Mesenchymal stem cell (in vitro differentiated cells and primary cell): Measurements from ENCODE around the gene ACVR2A.

Experiments
- DNase-seq: peaks from one replicate; pipeline ENCODE4 v3.0.0-alpha.2; 2013
- H2AFZ ChIP-seq: one replicate; pipeline ENCODE4 v1.6.1; 2013; ENCODE audit warnings: low read depth, mild to moderate bottlenecking, control low read depth, inconsistent platforms, low read length, moderate library complexity
- H2AK5ac ChIP-seq: 2 replicates; pipeline ENCODE4 v1.6.1; 2013; ENCODE audit warnings: low read length, moderate library complexity, mild to moderate bottlenecking, inconsistent platforms; ENCODE audit not compliant: severe bottlenecking
- H2BK120ac ChIP-seq: one replicate; pipeline ENCODE4 v1.6.1; 2013; ENCODE audit warnings: low read depth, mild to moderate bottlenecking, inconsistent platforms, low read length, moderate library complexity
- H2BK12ac ChIP-seq, 2 experiments: one replicate each; pipeline ENCODE4 v1.6.1; 2013; ENCODE audit warnings: inconsistent platforms in 2 of 2, low read length in 2 of 2, mild to moderate bottlenecking in 2 of 2, moderate library complexity in 2 of 2, control low read depth in 1 of 2
- H2BK15ac ChIP-seq: one replicate; pipeline ENCODE4 v1.6.1; 2013; ENCODE audit warnings: mild to moderate bottlenecking, low read depth, inconsistent platforms; ENCODE audit not compliant: poor library complexity, severe bottlenecking
- H2BK5ac ChIP-seq: 2 replicates; pipeline ENCODE4 v1.6.1; 2013; ENCODE audit warnings: low read depth, mild to moderate bottlenecking, low read length, control low read depth, inconsistent platforms; ENCODE audit not compliant: poor library complexity, severe bottlenecking
- H3K14ac ChIP-seq, 2 experiments: one replicate each; pipeline ENCODE4 v1.6.1; 2013; ENCODE audit warnings: inconsistent platforms in 2 of 2, low read length in 2 of 2, control low read depth in 1 of 2, mild to moderate bottlenecking in 1 of 2, moderate library complexity in 1 of 2
- H3K18ac ChIP-seq, 2 experiments: one replicate each; pipeline ENCODE4 v1.6.1; 2013; ENCODE audit warnings: inconsistent platforms in 2 of 2, low read length in 2 of 2, control low read depth in 1 of 2, low read depth in 1 of 2, mild to moderate bottlenecking in 1 of 2
- H3K23ac ChIP-seq, 2 experiments: one replicate each; pipeline ENCODE4 v1.6.1; 2013; ENCODE audit warnings: inconsistent platforms in 2 of 2, low read length in 2 of 2, mild to moderate bottlenecking in 2 of 2, moderate library complexity in 2 of 2, control low read depth in 1 of 2
- H3K27ac ChIP-seq: 2 replicates; pipeline ENCODE4 v1.5.1; 2013; ENCODE audit warnings: mild to moderate bottlenecking, moderate library complexity, low read length, control low read depth, inconsistent platforms; ENCODE audit not compliant: poor library complexity, severe bottlenecking
- H3K27me3 ChIP-seq, 2 experiments: 2 replicates each; pipeline versions ENCODE4 v1.6.1 to v1.7.0; 2013; ENCODE audit warnings: low read length in 2 of 2, mild to moderate bottlenecking in 2 of 2, moderate library complexity in 2 of 2, control low read depth in 1 of 2, inconsistent platforms in 1 of 2; ENCODE audit not compliant: control insufficient read depth in 1 of 2, insufficient read depth in 1 of 2
- H3K36me3 ChIP-seq, 2 experiments: 2 replicates each; pipeline versions ENCODE4 v1.6.1 to v1.7.0; 2013; ENCODE audit warnings: low read length in 2 of 2, control low read depth in 1 of 2, inconsistent platforms in 1 of 2, low read depth in 1 of 2, mild to moderate bottlenecking in 1 of 2; ENCODE audit not compliant: insufficient read depth in 2 of 2, control insufficient read depth in 1 of 2
- H3K4ac ChIP-seq, 2 experiments: one replicate each; pipeline ENCODE4 v1.6.1; 2013; ENCODE audit warnings: inconsistent platforms in 2 of 2, low read length in 2 of 2, mild to moderate bottlenecking in 2 of 2, moderate library complexity in 2 of 2, control low read depth in 1 of 2, low read depth in 1 of 2
- H3K4me1 ChIP-seq: 2 replicates; pipeline ENCODE4 v1.6.1; 2013; ENCODE audit warnings: low read depth, low read length, control low read depth; ENCODE audit not compliant: control insufficient read depth, insufficient read depth
- H3K4me2 ChIP-seq: 2 replicates; pipeline ENCODE4 v1.6.1; 2013; ENCODE audit warnings: low read length, mild to moderate bottlenecking, inconsistent platforms; ENCODE audit not compliant: poor library complexity, severe bottlenecking
- H3K4me3 ChIP-seq, 2 experiments: 2 replicates each; pipeline versions ENCODE4 v1.5.1 to v1.7.0; 2013; ENCODE audit warnings: low read length in 2 of 2, mild to moderate bottlenecking in 2 of 2, control low read depth in 1 of 2, low read depth in 1 of 2; ENCODE audit not compliant: insufficient read depth in 1 of 2
- H3K79me1 ChIP-seq: replicated peaks from 2 replicates; pipeline ENCODE4 v1.6.1; 2013; ENCODE audit warnings: mild to moderate bottlenecking, control low read depth, low read length, inconsistent platforms; ENCODE audit not compliant: poor library complexity, severe bottlenecking
- H3K9ac ChIP-seq: 2 replicates; pipeline ENCODE4 v1.7.0; 2013; ENCODE audit warnings: mild to moderate bottlenecking, low read length, moderate library complexity
- H3K9me3 ChIP-seq: 2 replicates; pipeline ENCODE4 v1.7.0; 2013; ENCODE audit warnings: mild to moderate bottlenecking, low read length; ENCODE audit not compliant: control insufficient read depth
- H4K8ac ChIP-seq: one replicate; pipeline ENCODE4 v1.6.1; 2013; ENCODE audit warnings: inconsistent platforms, mild to moderate bottlenecking, low read length, moderate library complexity
- H4K91ac ChIP-seq: one replicate; pipeline ENCODE4 v1.6.1; 2013; ENCODE audit warnings: mild to moderate bottlenecking, low read length, inconsistent platforms
- WGBS: methylation state at CpG from one replicate; pipeline ENCODE4 v1.1.7; 2013; ENCODE audit warnings: mixed read lengths; 5-methylcytosine and 5-hydroxymethylcytosine counted together

The ACVR2A gene

GRCh38 chr2:147872967-147873366 lies 28.1 kb downstream of the ACVR2A start:
- H3K4me2 ChIP-seq: no peak overlapping the region
- H3K23ac ChIP-seq: no peak overlapping the region
- peaks cover 13% of the 10 kb centered on the region for H3K79me1 ChIP-seq
- no peak overlapping the region for H3K4me3 ChIP-seq
- H3K27me3 ChIP-seq: no peaks in the 10 kb centered on the region
- no peak overlapping the region for H3K18ac ChIP-seq
- H3K4me1 ChIP-seq: no peaks in the 10 kb centered on the region
- no peak overlapping the region for H2BK15ac ChIP-seq
- no peak overlapping the region for H2BK12ac ChIP-seq
- no peak for DNase-seq
- H4K91ac ChIP-seq: no peak overlapping the region
- H3K9ac ChIP-seq: no peak overlapping the region
- H2AFZ ChIP-seq: no peak overlapping the region
- no peak overlapping the region for H2BK120ac ChIP-seq
- no peak overlapping the region for H4K8ac ChIP-seq
- H3K36me3 ChIP-seq: no peaks in the 10 kb centered on the region
- H3K4ac ChIP-seq: no peak overlapping the region
- no peak overlapping the region for H3K14ac ChIP-seq
- H2BK5ac ChIP-seq: no peak overlapping the region
- no peaks in the 10 kb centered on the region for H3K9me3 ChIP-seq
- H3K27ac ChIP-seq: no peak overlapping the region
- no peak overlapping the region for H2AK5ac ChIP-seq

GRCh38 chr2:147873859-147874483 lies 29.1 kb downstream of the ACVR2A start:
- no peak overlapping the region for H2AK5ac ChIP-seq
- H3K79me1 ChIP-seq: peaks cover 8% of the 10 kb centered on the region
- DNase-seq: no peak
- no peak overlapping the region for H3K4me2 ChIP-seq
- no peak overlapping the region for H3K14ac ChIP-seq
- H3K4me3 ChIP-seq: no peak overlapping the region
- H2BK12ac ChIP-seq: no peak overlapping the region
- no peak overlapping the region for H3K4ac ChIP-seq
- no peaks in the 10 kb centered on the region for H3K9me3 ChIP-seq
- H3K27me3 ChIP-seq: no peaks in the 10 kb centered on the region
- H2BK5ac ChIP-seq: no peak overlapping the region
- no peaks in the 10 kb centered on the region for H3K4me1 ChIP-seq
- H3K18ac ChIP-seq: no peak overlapping the region
- H3K9ac ChIP-seq: no peak overlapping the region
- no peak overlapping the region for H2BK15ac ChIP-seq
- no peak overlapping the region for H2BK120ac ChIP-seq
- H4K91ac ChIP-seq: no peak overlapping the region
- no peaks in the 10 kb centered on the region for H3K36me3 ChIP-seq
- H2AFZ ChIP-seq: no peak overlapping the region
- no peak overlapping the region for H4K8ac ChIP-seq
- no peak overlapping the region for H3K23ac ChIP-seq
- WGBS: 97% methylated on average over 1 of the region's 1 CpG
- H3K27ac ChIP-seq: no peak overlapping the region

DNA sequence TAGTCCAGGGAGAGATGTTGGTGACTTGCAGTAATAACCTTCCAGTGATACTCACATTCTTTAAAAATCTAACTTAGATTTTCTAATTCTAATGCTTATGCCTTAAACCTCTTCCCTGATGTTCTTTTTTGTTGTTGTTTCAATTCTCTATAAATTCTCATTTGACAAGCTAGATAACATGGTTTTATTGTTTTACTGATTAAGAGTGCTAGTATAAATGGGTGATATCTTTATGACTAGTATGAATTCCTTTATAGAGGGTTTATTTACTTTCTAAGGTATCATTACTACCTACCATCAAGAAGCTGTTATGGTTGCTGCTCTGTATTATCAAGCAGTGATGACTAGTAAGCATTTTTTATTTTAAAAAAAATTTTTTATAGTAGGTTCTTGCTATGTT lies 35.0 kb downstream of the ACVR2A start:
- Histone ChIP-seq H3K9ac (no peak overlapping the region), H4K8ac (no peak overlapping the region), H2BK5ac (no peak overlapping the region), H2BK120ac (no peak overlapping the region), H3K36me3 (no peaks in the 10 kb centered on the region), H3K23ac (no peak overlapping the region), H3K18ac (no peak overlapping the region), H3K79me1 (peaks cover 7% of the 10 kb centered on the region), H3K27me3 (no peaks in the 10 kb centered on the region), H4K91ac (no peak overlapping the region), H2BK15ac (no peak overlapping the region), H3K14ac (no peak overlapping the region), H2AK5ac (no peak overlapping the region), H3K9me3 (no peaks in the 10 kb centered on the region), H3K4ac (no peak overlapping the region), H3K4me2 (no peak overlapping the region), H2AFZ (no peak overlapping the region), H3K4me3 (no peak overlapping the region), H2BK12ac (no peak overlapping the region), H3K27ac (no peak overlapping the region), H3K4me1 (no peaks in the 10 kb centered on the region)
- no peak for DNase-seq

DNA sequence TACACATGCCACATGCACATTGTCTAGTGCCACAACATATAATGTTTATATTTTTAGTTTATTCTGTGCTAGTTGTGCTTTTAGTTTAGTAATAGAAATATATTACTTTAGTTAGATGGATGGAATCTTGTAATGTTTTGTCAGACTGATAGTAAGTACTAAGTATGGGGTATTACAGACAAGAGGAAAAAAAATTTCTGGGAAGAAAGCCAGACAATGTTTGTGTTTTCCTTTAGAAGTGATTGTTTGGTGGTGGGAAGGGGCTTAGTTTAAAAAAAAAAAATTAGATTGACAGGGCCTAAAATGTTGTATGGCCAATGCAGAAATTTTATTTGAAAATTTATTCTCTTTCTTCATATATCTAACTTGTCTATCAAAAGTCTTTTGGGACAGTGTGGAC lies 37.8 kb downstream of the ACVR2A start:
- H3K18ac ChIP-seq: no peak overlapping the region
- H3K9me3 ChIP-seq: no peaks in the 10 kb centered on the region
- H2BK15ac ChIP-seq: no peak overlapping the region
- no peaks in the 10 kb centered on the region for H3K36me3 ChIP-seq
- no peak for DNase-seq
- no peak overlapping the region for H3K4me2 ChIP-seq
- no peak overlapping the region for H4K91ac ChIP-seq
- H3K23ac ChIP-seq: no peak overlapping the region
- H3K4ac ChIP-seq: no peak overlapping the region
- peaks cover 7% of the 10 kb centered on the region for H3K79me1 ChIP-seq
- H2AFZ ChIP-seq: no peak overlapping the region
- no peak overlapping the region for H3K14ac ChIP-seq
- H3K27me3 ChIP-seq: no peaks in the 10 kb centered on the region
- no peak overlapping the region for H2BK120ac ChIP-seq
- H2BK12ac ChIP-seq: no peak overlapping the region
- H3K9ac ChIP-seq: no peak overlapping the region
- H3K4me3 ChIP-seq: no peak overlapping the region
- H4K8ac ChIP-seq: no peak overlapping the region
- no peak overlapping the region for H2BK5ac ChIP-seq
- H3K4me1 ChIP-seq: no peaks in the 10 kb centered on the region
- no peak overlapping the region for H3K27ac ChIP-seq
- H2AK5ac ChIP-seq: no peak overlapping the region
